ENCODE data around the gene ANXA6.
A peak's percentile ranks its signal among the peaks of the same experiment; 100 is the strongest.
"Not testable (repeated sequence)": the region's sequence is repeated elsewhere in the genome, so short reads cannot be mapped to it uniquely, and the experiment has no call there.

The ANXA6 gene

GRCh38 chr5:151186052-151186451 lies 28.5 kb upstream of the ANXA6 start:
- no peak overlapping the region for H3K4me3 Mint-ChIP-seq
- peak overlapping the region; percentile 35 for H3K27ac Mint-ChIP-seq
- peaks cover 32% of the 10 kb centered on the region for H3K36me3 Mint-ChIP-seq
- H3K9me3 Mint-ChIP-seq (ENCODE audit: low read depth) = peaks cover 8% of the 10 kb centered on the region
- no peaks in the 10 kb centered on the region for H3K27me3 Mint-ChIP-seq
- peaks cover 33% of the 10 kb centered on the region for H3K4me1 Mint-ChIP-seq (ENCODE audit: low read depth)

GRCh38 chr5:151184316-151185042 lies 26.9 kb upstream of the ANXA6 start:
- Mint-ChIP-seq H3K27ac (peak overlapping the region; percentile 28), H3K9me3 (ENCODE audit: low read depth) (peaks cover 7% of the 10 kb centered on the region), H3K4me3 (no peak overlapping the region), H3K36me3 (peaks cover 24% of the 10 kb centered on the region), H3K27me3 (no peaks in the 10 kb centered on the region), H3K4me1 (ENCODE audit: low read depth) (peaks cover 23% of the 10 kb centered on the region)

- Mint-ChIP-seq H3K27ac (peak overlapping the region; percentile 76), H3K27me3 (no peaks in the 10 kb centered on the region), H3K36me3 (peaks cover 21% of the 10 kb centered on the region)
These were observed 26.1 kb upstream of the ANXA6 start for GRCh38 chr5:151183456-151184245.

GRCh38 chr5:151182976-151183375 lies 25.4 kb upstream of the ANXA6 start:
- Mint-ChIP-seq H3K27ac (no peak overlapping the region), H3K9me3 (ENCODE audit: low read depth) (no peaks in the 10 kb centered on the region), H3K36me3 (peaks cover 22% of the 10 kb centered on the region), H3K4me3 (no peak overlapping the region), H3K4me1 (ENCODE audit: low read depth) (peaks cover 19% of the 10 kb centered on the region), H3K27me3 (no peaks in the 10 kb centered on the region)

More at GRCh38 chr5:151183456-151184245, 26.1 kb upstream of the ANXA6 start:
- Mint-ChIP-seq H3K9me3 (ENCODE audit: low read depth) (no peaks in the 10 kb centered on the region), H3K4me1 (ENCODE audit: low read depth) (peaks cover 18% of the 10 kb centered on the region), H3K4me3 (no peak overlapping the region)

GRCh38 chr5:151182524-151182900 lies 24.9 kb upstream of the ANXA6 start:
- peaks cover 17% of the 10 kb centered on the region for H3K36me3 Mint-ChIP-seq
- peak overlapping the region; percentile 79 for H3K27ac Mint-ChIP-seq
- H3K4me3 Mint-ChIP-seq = no peak overlapping the region
- H3K9me3 Mint-ChIP-seq (ENCODE audit: low read depth) = no peaks in the 10 kb centered on the region
- no peaks in the 10 kb centered on the region for H3K27me3 Mint-ChIP-seq
- H3K4me1 Mint-ChIP-seq (ENCODE audit: low read depth) = peaks cover 15% of the 10 kb centered on the region

- Mint-ChIP-seq H3K9me3 (ENCODE audit: low read depth) (no peaks in the 10 kb centered on the region), H3K4me1 (ENCODE audit: low read depth) (peaks cover 17% of the 10 kb centered on the region), H3K36me3 (peaks cover 17% of the 10 kb centered on the region), H3K27me3 (no peaks in the 10 kb centered on the region), H3K27ac (peak overlapping the region; percentile 79), H3K4me3 (no peak overlapping the region)
These were observed 24.4 kb upstream of the ANXA6 start for GRCh38 chr5:151181818-151182523.

- peak overlapping the region; percentile 84 for H3K27ac Mint-ChIP-seq
- H3K9me3 Mint-ChIP-seq (ENCODE audit: low read depth) = no peaks in the 10 kb centered on the region
- peaks cover 9% of the 10 kb centered on the region for H3K36me3 Mint-ChIP-seq
- H3K4me1 Mint-ChIP-seq (ENCODE audit: low read depth) = peaks cover 14% of the 10 kb centered on the region
- H3K27me3 Mint-ChIP-seq = no peaks in the 10 kb centered on the region
- no peak overlapping the region for H3K4me3 Mint-ChIP-seq
These were observed 22.7 kb upstream of the ANXA6 start for GRCh38 chr5:151180291-151180690.

- H3K27ac Mint-ChIP-seq = peak overlapping the region; percentile 84
- H3K4me1 Mint-ChIP-seq (ENCODE audit: low read depth) = peaks cover 15% of the 10 kb centered on the region
- H3K27me3 Mint-ChIP-seq = no peaks in the 10 kb centered on the region
- H3K36me3 Mint-ChIP-seq = peaks cover 9% of the 10 kb centered on the region
- H3K9me3 Mint-ChIP-seq (ENCODE audit: low read depth) = no peaks in the 10 kb centered on the region
- H3K4me3 Mint-ChIP-seq = no peak overlapping the region
These were observed 21.9 kb upstream of the ANXA6 start for GRCh38 chr5:151179489-151179840.

- H3K4me1 Mint-ChIP-seq (ENCODE audit: low read depth) = peaks cover 16% of the 10 kb centered on the region
- peak overlapping the region; percentile 84 for H3K27ac Mint-ChIP-seq
- H3K4me3 Mint-ChIP-seq = no peak overlapping the region
- no peaks in the 10 kb centered on the region for H3K9me3 Mint-ChIP-seq (ENCODE audit: low read depth)
- H3K36me3 Mint-ChIP-seq = peaks cover 9% of the 10 kb centered on the region
- no peaks in the 10 kb centered on the region for H3K27me3 Mint-ChIP-seq
These were observed 21.4 kb upstream of the ANXA6 start for GRCh38 chr5:151178777-151179488.

GRCh38 chr5:151178372-151178771 lies 20.8 kb upstream of the ANXA6 start:
- Mint-ChIP-seq H3K27me3 (no peaks in the 10 kb centered on the region), H3K27ac (peak overlapping the region; percentile 84), H3K9me3 (ENCODE audit: low read depth) (no peaks in the 10 kb centered on the region), H3K36me3 (peaks cover 9% of the 10 kb centered on the region), H3K4me3 (no peak overlapping the region), H3K4me1 (ENCODE audit: low read depth) (peaks cover 13% of the 10 kb centered on the region)

GRCh38 chr5:151176268-151176667 lies 18.7 kb upstream of the ANXA6 start:
- H3K36me3 Mint-ChIP-seq; H3K4me3 Mint-ChIP-seq; H3K27me3 Mint-ChIP-seq; H3K9me3 Mint-ChIP-seq (ENCODE audit: low read depth); H3K27ac Mint-ChIP-seq: not testable (repeated sequence)
- peaks cover 21% of the 10 kb centered on the region for H3K4me1 Mint-ChIP-seq (ENCODE audit: low read depth)

- no peak overlapping the region for H3K4me3 Mint-ChIP-seq
- peaks cover 7% of the 10 kb centered on the region for H3K36me3 Mint-ChIP-seq
- H3K9me3 Mint-ChIP-seq (ENCODE audit: low read depth) = no peaks in the 10 kb centered on the region
- H3K4me1 Mint-ChIP-seq (ENCODE audit: low read depth) = peaks cover 29% of the 10 kb centered on the region
- H3K27me3 Mint-ChIP-seq = no peaks in the 10 kb centered on the region
- peak overlapping the region; percentile 46 for H3K27ac Mint-ChIP-seq
These were observed 17.1 kb upstream of the ANXA6 start for GRCh38 chr5:151174612-151175101.

- Mint-ChIP-seq H3K27ac (peak overlapping the region; percentile 68), H3K4me1 (ENCODE audit: low read depth) (peaks cover 33% of the 10 kb centered on the region), H3K9me3 (ENCODE audit: low read depth) (no peaks in the 10 kb centered on the region), H3K36me3 (peaks cover 6% of the 10 kb centered on the region), H3K4me3 (no peak overlapping the region), H3K27me3 (no peaks in the 10 kb centered on the region)
These were observed 16.4 kb upstream of the ANXA6 start for GRCh38 chr5:151173711-151174611.

GRCh38 chr5:151171529-151171928 lies 13.9 kb upstream of the ANXA6 start:
- no peaks in the 10 kb centered on the region for H3K27me3 Mint-ChIP-seq
- no peaks in the 10 kb centered on the region for H3K9me3 Mint-ChIP-seq (ENCODE audit: low read depth)
- no peaks in the 10 kb centered on the region for H3K36me3 Mint-ChIP-seq
- H3K27ac Mint-ChIP-seq = peak overlapping the region; percentile 58
- H3K4me3 Mint-ChIP-seq = no peak overlapping the region
- H3K4me1 Mint-ChIP-seq (ENCODE audit: low read depth) = peaks cover 26% of the 10 kb centered on the region
